ENCODE results near the gene KRT25.

The KRT25 gene

DNA sequence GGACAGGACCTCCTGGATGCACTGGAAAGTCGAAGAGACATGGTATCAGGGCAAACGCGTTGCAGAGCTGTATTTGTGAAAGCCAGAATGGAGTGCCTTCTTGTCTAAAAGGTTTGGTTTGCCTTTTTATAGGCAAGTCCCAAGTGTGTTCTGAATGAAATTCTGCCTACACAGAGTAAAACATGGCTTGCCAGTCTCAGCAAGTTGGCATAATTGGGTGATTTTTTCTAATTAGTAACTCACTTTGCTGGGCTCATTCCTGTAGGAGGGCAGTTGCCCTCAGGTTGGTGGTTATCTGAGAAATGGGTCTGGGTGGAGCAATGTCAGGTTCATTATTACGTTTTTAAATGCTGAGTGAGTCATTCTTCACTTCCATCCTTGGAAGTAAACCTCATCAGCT, at the start of gene KRT25:
TSS of gene KRT25 (minus strand) at position 101 of the 400 bp plus-strand sequence. CDS start at position 41, 60 bp downstream.
- DNase-seq, result no peak

DNA sequence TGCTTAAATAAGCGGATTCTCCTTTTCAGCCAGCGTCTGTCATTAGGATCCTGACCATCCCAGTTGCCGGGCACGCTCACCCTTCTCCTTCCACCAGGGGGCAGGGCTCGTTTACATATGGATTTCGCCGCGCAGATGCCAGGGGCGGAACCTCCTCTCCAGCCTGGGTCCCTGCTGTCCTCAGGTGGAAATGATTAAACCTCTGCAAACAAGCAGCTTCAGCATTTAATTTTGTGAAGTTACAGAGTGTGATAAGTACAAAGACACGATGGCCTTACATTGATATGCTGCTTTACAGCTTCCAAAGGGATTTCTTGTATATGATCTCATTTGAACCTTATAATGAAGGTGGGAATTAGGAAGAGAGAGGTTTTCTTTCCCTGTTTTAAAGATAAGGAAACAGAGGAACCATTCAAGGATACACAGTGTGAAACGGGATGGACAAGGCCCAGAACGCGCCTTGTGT, 48.5 kb upstream of the KRT25 start:
- DNase-seq, result peak; percentile 30 to 63 (median 42)

GRCh38 chr17:40801157-40801556, 46.0 kb upstream of the KRT25 start:
- DNase-seq, result no peak

GRCh38 chr17:40800381-40800780, 45.2 kb upstream of the KRT25 start:
- DNase-seq, result no peak

DNA sequence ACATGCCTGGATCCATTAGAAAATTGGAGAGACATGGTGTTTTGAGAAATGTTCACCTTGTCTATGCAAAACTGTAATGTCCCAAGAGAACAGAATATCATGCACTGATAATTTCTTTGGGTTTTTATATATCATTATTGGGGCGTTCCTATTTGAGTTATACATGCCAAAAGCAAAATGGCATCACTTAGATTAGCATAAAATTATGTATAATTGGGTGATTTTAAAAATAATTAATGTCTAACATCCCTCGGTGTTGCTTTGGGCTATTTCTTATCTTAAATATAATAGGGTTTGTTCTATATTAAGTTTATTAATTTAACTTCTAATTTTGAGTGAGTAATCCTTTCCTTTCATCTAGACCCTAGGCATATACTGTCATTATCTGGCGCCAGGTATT, 44.7 kb upstream of the KRT25 start, which contains the start of gene KRT28:
TSS of gene KRT28 (minus strand) at position 101 of the 400 bp plus-strand sequence. CDS start at position 35, 66 bp downstream.
- DNase-seq, result no peak

DNA sequence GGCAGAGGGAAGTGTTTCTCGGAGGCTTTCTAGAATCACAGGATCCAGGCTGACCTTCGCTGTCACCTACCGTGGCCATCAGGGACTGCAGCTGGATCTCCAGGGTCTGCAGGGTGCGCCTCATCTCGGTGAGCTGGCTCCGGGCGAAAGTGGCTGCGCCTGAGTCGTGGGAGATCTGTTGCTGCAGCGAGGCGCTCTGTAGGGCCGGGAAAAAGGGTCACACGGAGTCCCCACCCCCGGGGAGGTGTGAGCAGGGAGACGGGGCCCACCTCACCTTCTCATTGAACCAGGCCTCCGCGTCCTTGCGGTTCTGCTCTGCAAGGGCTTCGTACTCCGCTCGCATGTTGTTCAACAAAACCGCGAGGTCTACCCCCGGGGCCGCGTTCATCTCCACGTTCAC, 41.7 kb upstream of the KRT25 start:
- no peak for DNase-seq

- DNase-seq, result no peak
These were observed 40.0 kb upstream of the KRT25 start for GRCh38 chr17:40795019-40795667.

- no peak for DNase-seq
These were observed 39.3 kb upstream of the KRT25 start for GRCh38 chr17:40794466-40794865.

GRCh38 chr17:40793832-40794231, 38.7 kb upstream of the KRT25 start:
- no peak for DNase-seq

- no peak for DNase-seq
These were observed 36.8 kb upstream of the KRT25 start for GRCh38 chr17:40791787-40792436.

DNA sequence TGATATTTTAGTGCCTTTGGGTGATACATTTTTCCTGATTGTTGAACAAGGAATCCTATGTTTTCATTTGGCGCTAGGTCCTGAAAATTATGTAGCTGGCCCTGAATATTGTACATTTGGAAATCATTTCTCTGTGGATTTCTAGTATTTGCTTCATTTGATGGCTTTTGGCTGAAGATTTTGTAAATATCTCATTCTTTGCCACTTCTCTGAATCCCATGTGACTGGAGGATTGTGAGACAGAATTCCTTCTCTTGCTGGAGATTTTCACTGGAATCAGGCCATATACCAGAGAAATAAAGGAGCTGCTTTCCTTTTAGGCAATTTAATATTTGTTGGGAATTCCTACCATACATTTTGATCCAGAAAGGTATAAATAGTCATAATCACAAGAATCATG, 36.0 kb upstream of the KRT25 start:
- no peak for DNase-seq

- no peak for DNase-seq
These were observed 27.3 kb upstream of the KRT25 start, which contains the start of gene KRT27 for GRCh38 chr17:40782450-40782849. Gene KRT27 (minus strand): TSS chr17:40782550. CDS start chr17:40782493, 57 bp downstream.

DNA sequence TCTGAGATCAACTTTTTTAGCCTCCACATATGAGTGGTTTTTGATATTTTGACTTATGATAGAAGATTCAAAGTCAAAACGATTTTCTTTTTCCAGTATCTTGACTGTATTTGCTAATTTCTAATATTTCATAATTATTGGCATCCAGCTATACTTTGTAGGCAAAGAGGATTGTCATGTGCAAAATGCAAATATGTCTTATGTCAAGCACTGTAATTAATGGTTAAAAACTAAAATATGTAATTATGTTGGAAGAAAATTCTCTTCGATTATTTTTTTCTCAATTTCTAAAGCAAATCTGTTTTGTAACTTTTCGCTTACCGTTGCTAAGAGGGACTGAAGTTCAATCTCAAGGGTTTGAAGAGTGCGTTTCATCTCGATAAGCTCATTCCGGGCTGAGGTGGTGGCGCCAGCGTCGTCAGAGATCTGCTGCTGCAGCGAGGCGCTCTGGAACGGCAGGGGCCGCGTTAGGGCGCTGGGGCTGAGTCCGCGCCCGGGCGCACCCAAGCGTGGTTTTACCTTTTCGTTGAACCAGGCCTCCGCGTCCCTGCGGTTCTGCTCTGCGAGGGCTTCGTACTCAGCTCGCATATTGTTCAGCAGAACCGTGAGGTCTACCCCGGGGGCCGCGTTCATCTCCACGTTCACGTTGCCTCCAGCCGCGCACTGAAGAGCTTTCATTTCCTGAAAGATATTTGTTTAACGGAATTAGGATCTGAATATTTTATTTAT, 24.2 kb upstream of the KRT25 start:
- no peak for DNase-seq

DNA sequence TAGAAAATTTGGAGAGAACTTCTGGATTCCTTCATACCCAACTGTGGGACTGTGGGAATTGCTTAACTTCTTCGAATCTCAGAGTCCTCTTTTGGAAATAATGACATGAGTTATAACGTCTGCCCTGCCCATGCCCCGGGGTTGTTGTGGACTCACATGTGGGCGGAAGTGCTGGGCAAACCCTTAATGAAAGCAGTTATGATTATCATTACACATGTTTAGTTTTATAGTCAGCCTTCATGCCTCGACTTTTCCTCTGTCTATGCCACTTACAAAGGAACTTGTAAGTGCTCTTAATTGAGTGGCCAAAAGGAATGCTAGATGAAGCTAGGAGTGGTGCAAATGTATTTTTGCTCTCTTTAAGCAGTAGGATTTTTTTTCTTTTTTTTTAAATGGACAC, 23.3 kb upstream of the KRT25 start:
- DNase-seq, result no peak

DNA sequence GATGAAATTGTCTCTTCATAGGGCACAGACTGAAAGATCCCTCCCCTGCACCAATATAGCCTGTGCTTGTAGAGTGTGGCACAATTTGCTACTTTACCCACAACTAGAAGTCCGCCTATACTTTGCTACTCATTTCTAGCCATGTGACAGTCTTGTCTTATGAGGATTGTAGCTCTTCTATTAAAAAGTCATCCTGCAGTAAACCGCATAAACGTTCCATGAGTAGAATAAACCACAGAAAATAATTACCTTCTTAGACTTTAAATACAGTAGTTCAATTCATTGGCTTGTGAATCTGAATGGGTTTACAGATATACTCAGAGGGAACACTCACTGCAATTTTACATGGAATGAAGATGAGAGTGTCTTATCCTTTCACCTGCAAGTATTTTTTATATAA, 22.8 kb upstream of the KRT25 start:
- no peak for DNase-seq

DNA sequence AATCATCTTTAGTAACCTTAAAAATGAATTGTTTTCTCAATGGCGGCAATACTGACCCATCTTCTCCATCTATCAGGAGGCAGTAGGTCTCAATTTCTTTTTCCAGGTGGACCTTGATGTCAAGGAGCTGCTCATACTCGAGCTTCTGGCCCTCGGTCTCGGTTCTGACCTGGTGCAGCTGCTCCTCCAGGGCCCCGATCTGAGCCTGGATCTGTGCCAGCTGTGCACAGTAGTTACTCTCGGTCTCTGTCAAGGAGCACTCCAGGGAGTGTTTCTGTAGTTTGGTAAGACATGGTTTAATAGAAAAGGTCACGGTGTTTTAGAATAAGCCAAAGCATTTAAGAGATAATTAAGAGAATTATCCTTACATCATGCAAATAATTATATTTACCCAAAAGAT, 22.3 kb upstream of the KRT25 start:
- DNase-seq, result no peak

DNA sequence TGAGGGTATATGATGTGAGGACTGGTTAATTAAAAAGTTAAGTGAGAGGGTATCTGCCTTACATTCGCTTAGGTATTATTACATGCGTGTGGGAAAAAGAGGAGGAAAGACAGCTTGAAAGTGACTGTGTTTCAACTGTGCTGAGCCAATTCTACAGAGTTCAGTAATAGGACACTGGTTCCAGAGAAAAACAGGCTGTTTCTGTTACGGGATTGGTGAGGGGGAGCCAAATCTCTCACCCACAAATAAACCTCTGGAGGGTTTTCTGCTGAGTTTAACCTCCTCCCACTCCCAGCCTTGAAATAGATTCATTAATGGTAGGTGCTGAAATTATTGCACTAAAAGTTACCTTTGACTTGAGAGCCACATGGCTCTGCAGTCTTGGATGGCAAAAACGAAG, 20.8 kb upstream of the KRT25 start:
- DNase-seq, result no peak

- DNase-seq, result no peak
These were observed 17.0 kb upstream of the KRT25 start, which contains the start of gene KRT26 for GRCh38 chr17:40772101-40772500. Gene KRT26 (minus strand): TSS chr17:40772201. CDS start chr17:40772113, 88 bp downstream.

DNA sequence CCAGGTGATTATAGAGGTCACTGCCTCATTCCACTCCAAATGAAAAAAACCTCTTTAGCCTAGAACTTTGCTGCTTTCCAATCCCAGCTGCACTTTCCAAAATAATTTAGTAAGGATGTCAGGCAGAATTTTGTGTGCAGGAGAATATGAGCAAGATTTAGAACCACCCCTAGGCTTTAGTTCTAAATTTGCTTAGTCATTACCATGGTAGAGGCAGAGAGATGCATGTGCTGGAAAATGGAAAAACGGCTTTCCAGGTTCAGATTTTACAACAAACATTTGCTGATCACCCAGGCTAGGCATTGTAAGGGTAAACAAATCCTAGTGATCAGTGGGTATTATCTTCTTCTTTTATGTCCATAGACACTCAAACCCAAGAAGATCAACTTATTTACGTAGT, 10.5 kb upstream of the KRT25 start:
- DNase-seq, result no peak

DNA sequence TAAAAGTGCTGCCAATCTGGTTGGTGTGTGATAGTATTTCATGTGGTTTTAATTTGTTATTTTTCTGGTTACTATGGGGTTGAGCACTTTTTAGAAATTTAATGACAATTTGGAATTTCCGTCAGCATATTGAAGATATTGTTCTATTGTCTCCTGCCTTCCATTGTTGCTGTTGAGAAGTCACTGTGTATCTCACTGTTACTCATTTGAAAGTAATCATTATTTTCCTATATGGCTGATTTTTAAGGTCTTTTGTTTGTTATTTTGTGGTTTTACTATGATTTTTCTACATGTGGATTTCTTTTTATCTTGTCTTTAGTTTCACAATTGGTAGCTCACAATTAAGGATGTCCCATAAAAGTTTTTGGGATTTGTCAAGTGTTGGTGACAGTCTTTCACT, 8.6 kb upstream of the KRT25 start:
- no peak for DNase-seq

GRCh38 chr17:40760105-40761016, 5.2 kb upstream of the KRT25 start:
- DNase-seq, result no peak

DNA sequence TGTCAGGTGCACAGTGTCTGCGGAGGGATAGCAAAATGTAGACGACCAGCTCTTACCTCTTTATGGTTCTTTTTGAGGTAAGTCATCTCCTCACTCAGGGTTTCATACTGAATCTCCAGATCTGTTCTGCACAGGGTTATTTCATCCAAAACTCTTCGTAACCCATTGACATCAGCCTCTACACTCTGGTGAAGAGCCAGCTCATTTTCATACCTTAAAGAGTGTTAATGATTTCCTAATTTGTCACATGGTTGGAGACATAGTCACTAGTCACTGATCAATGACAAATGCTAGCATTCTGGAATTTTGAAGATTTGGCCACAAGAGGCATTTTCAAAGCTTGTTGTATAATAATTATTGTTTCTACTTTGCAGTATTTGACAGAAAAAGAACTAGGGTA, 1.3 kb downstream of the KRT25 start:
- DNase-seq, result no peak

GRCh38 chr17:40751065-40751464, 4.1 kb downstream of the KRT25 start:
- no peak for DNase-seq

Measured in activated CD4-positive, CD25-positive, alpha-beta regulatory T cell (primary cell).